Activated T-cell treated with anti-CD3 and anti-CD28 coated beads for 4 hours (primary cell): ENCODE data around the gene ARHGAP27.
"Not testable (repeated sequence)": the region's sequence is repeated elsewhere in the genome, so short reads cannot be mapped to it uniquely, and the experiment has no call there.

Experiments
- DNase-seq: peaks from one replicate; pipeline ENCODE4 v3.0.0-alpha.2; 2020

Gene ARHGAP27, protein sequence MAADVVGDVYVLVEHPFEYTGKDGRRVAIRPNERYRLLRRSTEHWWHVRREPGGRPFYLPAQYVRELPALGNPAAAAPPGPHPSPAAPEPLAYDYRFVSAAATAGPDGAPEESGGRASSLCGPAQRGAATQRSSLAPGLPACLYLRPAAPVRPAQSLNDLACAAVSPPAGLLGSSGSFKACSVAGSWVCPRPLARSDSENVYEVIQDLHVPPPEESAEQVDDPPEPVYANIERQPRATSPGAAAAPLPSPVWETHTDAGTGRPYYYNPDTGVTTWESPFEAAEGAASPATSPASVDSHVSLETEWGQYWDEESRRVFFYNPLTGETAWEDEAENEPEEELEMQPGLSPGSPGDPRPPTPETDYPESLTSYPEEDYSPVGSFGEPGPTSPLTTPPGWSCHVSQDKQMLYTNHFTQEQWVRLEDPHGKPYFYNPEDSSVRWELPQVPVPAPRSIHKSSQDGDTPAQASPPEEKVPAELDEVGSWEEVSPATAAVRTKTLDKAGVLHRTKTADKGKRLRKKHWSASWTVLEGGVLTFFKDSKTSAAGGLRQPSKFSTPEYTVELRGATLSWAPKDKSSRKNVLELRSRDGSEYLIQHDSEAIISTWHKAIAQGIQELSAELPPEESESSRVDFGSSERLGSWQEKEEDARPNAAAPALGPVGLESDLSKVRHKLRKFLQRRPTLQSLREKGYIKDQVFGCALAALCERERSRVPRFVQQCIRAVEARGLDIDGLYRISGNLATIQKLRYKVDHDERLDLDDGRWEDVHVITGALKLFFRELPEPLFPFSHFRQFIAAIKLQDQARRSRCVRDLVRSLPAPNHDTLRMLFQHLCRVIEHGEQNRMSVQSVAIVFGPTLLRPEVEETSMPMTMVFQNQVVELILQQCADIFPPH

DNA sequence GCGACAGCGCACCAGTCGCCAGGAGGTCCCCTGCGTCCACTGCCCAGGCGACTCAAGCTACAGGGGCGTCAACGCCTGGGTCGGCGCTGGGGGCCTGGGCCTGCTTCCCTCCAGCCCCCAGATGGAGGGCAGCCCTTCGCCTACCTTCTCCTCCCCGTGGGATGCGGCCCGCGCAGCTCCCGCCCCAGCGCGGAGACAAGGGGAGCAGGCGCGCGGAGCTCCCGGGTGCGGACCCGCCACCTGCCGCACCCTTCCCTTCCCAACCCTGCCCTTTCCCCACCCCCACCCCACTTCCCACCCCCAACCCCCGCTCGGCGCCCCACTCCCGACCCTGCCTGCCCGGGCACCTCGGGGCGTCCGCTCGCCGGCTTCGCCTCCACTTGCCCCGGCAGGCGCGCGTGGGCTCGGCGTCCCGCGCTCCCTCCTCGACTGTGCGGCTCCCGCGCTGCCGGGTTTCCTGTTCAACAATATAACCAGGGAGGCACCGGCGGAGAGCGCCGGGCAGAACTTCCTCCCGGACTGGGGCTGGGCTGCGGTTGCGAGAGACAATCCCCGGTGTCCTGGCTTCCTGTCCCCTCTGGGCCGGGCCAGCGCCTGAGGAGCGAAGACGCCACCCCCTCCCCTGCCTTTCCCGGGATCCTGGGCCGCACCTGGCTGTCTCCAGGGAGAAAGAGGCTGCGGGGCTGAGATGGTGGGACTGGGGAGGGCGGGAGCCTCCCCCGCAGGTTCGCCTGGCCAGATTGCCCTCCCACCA is at the start of gene ARHGAP27:
Gene ARHGAP27, minus strand, starts transcription at position 466 of the 754 bp plus-strand sequence. CDS start 2,591 bp downstream, outside the sequence.
- DNase-seq: no peak

DNA sequence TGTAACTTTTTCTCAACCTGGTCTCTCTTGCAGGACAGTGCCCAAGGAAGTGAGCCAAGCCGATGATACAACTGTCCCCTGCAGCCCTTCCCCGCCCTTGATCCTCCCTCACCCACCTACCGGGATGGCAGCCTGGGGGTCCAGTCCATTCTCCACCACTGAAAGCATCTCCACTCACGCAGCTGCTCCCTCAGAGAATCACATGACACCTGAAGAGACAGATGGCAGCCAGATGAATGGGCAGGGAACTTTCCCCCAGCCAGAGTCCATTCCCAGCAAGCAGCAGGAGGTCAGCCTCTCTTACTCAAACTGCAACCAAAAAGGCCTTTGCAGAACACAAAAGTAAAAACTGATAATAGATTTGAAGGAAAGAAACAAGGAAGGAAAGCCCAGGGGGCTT is 49.6 kb upstream of the ARHGAP27 start:
- not testable (repeated sequence) for DNase-seq

DNA sequence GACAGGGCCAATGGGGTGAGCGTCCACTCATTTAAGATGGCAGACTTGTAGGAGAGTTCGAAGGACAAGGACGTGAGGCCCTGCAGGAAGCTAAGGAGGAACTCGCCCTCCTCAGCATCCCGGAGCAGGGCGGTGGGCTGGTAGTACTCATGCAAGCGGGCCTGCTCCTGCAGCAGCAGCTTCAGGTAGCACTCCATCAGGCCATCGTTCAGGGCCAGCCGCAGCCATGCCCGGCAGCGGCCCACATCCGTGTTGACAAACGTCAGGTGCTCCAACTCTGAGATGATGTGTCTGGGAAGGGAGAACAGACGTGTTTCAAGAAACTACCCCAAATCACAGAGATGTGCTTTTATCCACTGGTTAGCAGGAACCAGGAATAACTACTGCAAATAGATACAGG is 42.8 kb upstream of the ARHGAP27 start:
- not testable (repeated sequence) for DNase-seq

DNA sequence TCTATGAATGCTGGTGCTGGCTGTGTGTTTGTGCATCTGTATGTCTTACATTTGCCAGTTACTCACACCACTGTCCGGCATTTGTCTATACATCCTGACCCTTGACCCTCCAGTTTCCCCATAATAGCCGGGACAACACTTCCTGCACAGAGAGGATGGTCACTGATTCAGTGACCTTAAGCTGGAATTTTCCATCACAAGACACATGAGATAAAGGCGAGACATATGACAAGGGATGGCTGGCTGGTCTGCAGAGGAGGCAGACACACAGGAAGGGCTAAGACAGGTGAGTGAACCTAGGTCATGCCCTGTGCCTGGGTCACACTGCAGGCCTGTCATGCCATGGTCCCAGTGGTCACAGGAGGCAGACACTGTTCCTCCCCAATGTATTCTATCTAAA is 39.6 kb upstream of the ARHGAP27 start:
- not testable (repeated sequence) for DNase-seq

DNA sequence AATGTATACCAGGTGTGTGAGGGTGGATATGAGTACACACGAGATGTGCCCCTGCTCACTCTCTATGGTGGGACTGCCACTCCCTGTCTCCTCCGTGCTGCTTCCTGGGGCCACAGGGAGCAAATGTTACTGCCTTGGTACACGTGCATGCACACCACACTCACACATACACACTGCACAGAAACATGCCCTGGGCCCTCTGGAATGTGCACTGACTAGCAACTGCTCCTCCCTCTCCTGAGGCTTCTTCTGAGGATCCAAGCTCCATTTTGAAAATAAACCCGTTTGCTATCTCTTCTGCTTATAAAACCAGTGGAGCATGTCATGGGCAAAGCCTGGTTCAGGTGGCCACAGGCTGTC is 36.5 kb upstream of the ARHGAP27 start:
- not testable (repeated sequence) for DNase-seq

DNA sequence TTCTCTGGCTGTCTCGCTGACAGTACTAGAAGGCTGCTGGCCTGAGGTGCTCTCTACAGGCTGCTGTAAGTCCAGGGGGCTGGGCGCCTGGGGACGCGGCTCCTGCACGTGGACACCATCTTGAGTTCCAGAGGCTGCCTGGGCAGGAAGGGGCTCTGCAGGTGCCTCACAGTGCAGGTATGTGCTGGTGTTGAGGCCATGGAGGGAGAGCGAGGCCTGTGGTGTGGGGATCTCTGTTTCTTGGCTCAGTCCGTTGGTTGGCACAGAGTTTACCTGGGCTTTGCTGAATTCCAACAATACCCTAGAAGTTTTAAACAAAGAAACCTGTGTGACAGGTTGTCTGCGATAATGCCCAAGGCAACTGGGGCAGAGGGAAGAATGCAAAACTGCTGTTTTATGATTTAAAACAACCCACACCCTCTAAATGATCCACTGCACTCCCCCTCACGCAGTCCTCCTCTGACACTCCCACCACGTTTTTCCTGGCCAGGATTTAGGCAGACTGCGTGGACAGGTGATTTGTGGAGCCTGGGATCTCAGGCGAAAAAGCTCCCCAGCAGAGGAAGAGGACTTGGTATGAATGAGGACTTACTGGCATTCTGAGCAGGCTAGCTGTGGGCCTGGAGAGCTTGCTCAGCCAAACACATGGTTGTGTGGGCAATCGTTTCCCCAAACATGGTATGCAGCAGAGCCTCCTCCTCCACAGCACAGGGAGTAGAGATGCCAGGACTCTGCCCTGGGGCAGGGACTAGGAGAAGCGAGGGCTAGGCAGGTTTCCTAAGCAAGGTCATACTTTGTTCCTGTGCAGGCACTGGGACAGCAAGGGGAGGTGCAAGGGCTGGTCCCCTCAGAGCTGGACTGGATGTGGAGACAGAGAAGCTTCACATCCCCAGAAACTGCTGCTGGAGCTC is 35.9 kb upstream of the ARHGAP27 start:
- not testable (repeated sequence) for DNase-seq

DNA sequence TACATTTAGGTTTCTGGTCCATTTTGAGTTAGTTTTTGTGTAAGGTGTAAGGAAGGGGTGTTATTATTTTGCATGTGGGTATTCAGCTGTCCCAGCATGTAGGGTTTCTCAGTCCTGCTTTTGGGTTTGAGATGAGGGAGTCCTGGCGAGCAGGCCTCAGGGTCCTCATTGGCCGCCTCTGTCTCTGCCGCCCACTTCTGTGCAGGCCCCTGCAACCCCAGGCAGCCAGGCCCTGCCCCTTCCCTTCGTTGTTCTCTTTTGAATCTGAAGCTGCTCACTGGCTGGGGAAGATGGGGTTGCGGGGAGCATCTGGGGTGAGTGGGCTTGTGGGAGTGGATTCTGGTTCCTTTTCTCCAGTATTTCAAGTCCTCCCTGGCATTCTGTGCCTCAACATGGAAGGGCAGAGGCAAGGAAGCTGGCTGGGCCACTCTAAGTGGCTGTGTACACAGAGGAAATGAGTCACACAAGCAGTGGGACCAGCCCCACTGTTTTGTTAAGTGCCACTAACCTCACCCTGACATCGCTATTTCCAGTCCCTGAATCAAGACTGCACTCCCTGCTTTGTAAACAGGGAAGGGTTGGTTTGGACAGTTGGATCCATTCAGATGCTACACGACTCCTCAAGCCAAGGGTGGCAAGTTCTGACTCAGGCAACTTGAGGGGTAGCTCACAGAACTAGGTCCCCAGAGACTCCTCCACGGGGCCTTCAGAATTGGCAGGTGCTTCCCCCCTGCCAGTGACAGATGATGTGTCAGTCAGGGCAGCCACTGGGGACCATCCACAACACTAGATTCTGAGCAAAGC is 29.1 kb upstream of the ARHGAP27 start:
- DNase-seq: not testable (repeated sequence)

DNA sequence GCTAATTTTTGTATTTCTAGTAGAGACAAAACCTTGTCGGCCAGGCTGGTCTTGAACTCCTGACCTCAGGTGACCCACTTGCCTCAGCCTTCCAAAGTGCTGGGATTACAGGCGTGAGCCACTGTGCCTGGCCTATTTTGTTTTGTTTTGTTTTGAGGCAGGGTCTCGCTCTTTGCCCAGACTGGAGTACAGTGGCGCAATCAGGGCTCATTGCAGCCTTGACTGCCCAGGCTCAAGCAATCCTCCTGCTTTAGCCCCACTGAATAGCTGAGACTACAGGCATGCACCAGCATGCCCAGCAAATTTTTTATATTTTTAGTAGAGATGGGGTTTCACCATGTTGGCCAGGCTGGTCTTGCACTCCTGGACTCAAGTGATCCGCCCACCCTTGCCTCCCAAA is 27.8 kb upstream of the ARHGAP27 start:
- DNase-seq: not testable (repeated sequence)

DNA sequence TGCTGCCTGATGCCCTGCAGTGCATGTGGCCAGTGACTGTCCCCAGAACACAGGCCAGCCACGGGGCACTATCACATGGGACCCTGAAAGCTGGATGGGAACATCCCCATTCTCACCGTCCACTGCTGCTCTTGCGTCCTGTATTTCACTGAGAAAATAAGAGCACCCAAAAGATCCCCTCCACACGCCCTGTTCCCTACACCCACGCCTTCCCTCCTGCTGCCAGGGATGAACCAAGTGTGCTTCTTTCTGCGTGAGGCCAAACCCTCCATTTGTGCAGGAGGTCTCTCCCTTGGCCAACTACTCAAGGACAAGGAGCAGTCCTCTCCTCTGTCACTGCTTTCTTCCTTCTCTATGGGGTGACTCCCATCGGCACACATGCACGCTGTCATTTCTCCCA is 21.7 kb upstream of the ARHGAP27 start:
- DNase-seq: not testable (repeated sequence)

DNA sequence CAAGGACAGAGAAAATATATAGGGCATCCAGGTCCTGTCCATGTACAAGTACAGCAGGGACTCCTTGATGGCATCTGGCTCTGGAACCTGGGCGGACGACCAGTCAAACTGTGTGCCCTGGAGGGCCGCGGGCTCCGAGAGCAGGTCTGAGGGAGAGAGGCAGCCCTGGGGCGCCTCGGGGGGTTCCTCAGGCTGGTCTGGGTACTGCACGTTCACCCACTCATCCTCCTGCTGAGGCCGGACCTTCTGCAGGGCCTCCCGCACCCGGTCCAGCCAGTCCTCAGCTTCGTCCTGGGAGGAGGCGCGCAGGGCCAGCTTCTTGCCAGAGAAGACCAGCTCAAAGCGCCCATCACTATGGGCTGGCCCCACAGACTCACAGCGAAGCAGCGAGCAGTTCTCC is 21.1 kb upstream of the ARHGAP27 start:
- not testable (repeated sequence) for DNase-seq

DNA sequence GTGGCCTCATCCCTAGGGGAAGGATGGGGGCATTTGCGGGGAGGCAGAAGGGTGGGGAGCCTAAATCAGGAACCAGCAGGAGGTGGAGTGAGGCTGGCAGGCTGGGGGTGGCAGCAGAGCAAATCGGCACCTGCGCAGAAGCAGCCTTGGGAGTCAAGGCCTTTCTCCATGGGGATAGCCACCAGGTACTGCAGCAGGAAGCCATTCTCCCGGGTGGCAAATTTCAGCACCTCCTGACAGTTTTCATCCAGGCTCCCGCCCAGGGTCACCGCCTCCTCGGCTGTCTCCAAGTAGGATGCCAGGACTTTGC is 20.5 kb upstream of the ARHGAP27 start:
- not testable (repeated sequence) for DNase-seq

DNA sequence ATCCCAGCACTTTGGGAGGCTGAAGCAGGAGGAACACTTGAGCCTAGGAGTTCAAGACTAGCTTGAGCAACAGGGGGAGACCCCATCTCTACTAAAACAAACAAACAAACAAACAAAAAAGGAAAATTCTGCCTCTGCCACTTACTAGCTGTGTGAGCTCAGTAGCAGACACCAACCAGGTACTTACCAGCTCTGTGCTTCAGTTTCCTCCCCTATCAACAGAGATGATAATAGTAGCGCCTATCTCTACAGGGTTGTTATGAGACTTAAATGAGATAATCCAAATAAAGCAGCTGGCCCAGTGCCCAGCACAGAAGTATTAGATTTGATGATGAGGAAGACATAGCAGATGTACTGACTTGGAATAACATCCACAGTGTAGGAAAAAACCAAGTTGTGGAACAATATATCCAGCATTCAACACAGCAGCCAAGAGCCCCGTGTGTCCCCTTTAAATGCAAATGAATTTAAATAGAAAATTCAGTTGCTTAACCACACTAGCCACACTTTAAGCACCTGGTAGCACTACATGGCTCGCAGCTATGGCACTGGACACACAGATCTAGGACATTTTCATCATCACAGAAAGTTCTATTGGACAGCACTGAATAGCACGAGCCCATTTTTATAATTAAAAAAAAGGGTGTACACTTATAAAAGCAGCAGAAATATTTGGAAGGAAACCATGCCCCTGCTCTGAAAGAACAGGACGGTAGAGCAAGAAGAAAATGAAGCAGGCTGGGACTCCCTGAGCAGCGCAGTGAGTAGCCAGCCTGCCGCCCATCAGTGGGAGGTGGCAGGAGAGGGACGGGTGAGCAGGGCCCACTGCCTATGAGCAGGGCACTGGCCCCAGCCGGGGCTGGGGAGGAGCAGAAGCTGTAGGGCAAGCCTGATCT is 19.9 kb upstream of the ARHGAP27 start:
- not testable (repeated sequence) for DNase-seq

DNA sequence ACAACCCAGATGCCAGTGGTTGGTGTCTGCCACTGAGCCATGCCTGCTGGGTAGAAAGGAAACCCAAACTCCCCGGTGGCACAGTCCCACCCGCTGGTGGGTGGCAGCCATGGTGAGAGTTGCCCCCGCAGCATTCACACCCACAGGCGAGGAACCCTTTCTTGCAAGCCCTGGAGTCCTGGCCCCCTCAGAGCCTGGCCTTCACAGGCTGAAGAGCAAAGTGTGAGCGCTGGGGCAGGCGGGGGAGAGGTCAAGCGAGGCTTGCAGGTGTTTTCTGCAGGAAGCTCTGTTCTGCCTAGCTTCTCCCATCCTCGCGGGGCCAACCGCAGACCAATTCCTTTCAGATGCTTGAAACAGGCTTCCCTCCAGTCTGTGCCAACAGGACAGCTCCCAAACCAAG is 19.0 kb upstream of the ARHGAP27 start:
- not testable (repeated sequence) for DNase-seq

DNA sequence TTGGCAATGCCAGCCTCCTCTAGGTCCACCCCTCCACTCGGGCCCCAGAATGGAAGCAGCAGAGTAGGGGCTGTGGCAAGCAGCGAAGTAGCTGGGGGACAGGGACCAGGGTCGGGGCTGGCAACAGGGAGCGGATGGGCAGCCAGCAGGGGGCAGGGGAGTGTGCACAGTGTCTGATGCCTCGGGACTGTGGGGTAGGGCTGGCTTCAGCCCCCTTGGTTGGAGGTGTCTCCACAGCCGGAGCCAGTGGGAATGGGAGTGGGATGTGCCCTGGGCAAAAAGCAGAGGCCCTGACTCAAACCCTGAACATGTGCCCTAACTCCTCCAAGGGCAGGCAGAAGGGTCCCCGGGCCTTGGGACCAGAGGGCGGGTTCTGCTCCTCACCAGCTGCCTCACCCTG is 18.5 kb upstream of the ARHGAP27 start:
- DNase-seq: no peak

DNA sequence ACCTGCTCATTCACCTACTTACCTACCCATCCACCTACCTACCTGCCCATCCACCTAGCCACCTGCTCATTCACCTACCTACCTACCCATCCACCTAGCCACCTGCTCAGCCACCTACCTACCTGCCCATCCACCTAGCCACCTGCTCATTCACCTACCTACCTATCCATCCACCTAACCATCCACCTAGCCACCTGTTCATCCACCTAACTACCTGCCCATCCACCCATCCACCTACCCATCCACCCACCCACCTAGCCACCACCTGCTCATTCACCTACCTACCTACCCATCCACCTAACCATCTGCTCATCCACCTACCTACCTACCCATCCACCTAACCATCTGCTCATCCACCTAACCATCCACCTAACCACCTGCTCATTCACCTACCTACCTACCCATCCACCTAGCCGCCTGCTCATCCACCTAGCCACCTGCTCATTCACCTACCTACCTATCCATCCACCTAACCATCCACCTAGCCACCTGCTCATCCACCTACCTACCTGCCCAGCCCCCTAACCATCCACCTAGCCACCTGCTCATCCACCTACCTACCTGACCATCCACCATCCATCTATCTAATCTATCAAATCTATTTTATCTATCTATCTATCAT is 17.1 kb upstream of the ARHGAP27 start:
- DNase-seq: not testable (repeated sequence)

DNA sequence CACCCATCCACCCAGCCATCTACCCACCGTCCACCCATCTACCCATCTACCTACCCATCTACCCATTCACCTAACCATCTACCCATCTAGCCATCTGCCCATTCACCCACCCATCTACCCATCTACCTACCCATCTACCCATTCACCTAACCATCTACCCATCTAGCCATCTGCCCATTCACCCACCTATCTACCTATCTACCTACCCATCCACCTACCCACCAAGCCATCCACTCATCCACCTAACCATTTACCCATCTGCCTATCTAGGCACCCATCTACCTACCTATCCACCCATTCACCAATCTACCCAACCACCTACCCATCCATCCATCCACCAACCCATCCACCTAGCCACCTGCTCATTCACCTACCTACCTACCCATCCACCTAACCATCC is 16.6 kb upstream of the ARHGAP27 start:
- not testable (repeated sequence) for DNase-seq

DNA sequence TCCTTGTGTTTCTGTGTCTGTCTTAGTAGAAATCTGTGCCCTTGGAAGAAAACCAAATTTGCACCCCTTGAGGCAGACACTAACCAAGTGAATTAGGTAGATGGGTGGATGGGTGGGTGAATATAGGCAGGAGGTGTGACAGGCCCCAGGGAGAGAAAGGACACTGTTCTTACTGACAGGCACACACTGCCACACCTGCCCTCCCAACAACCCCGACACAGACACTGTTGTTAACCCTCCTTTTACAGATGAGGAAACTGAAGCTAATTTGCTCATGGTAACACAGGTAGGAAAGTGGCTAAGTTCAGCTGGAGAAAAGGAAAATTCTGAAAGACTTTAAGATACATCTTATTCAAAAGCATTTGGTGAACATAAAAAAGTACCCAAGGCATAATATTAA is 15.8 kb upstream of the ARHGAP27 start:
- DNase-seq: not testable (repeated sequence)

DNA sequence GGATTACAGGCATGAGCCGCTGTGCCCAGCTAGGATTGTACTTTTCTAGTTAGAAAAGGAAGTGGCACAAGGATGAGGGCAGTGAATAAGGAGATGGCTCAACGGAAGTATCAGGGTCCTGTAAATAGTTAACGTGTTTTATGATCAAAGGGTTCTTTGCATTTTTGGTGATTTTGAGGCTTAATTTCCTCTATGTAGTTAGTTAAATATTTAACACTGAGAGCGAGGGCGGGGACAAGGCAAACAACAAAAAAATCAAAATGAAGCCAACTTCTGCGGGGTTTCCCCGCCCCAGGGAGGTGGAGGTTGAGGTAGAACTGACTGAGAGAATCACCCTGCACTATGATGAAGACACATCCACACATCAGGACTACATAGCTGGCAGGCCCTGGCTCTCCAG is 15.4 kb upstream of the ARHGAP27 start:
- DNase-seq: not testable (repeated sequence)

DNA sequence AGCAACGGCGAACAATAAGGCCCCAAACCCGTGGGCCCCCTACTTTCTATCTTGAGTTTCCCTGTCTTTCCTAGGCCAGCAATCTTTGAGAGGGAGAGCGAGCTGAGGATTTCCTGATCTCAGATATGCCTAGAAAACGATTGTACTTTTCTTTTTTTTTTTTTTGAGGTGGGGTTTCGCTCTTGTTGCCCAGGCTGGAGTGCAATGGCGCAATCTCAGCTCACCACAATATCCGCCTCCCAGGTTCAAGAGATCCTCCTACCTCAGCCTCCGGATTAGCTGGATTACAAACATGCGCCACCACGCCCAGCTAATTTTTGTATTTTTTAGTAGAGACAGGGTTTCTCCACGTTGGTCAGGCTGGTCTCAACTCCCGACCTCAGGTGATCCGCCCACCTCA is 15.0 kb upstream of the ARHGAP27 start:
- not testable (repeated sequence) for DNase-seq
